SK-N-SH (cell line): ENCODE results near the gene RWDD2A. TPM values are rescaled to one million over a fixed set of nuclear protein-coding genes. Genes with fewer than 3 reads are reported as not detected.

Source experiments
- CTCF ChIA-PET: fragments of 300-600, 350-600 bp; formaldehyde crosslinking; extraction: SDS; loops from one replicate; lab custom pipeline; 2021; lab: Yijun Ruan, JAX
- POLR2A ChIA-PET: fragments of 350-600 bp; sonication (Branson Sonifier 250); formaldehyde crosslinking; extraction: SDS; loops from one replicate; lab custom pipeline; 2020; ENCODE audit warnings: antibody characterized with exemption, inconsistent platforms; lab: Yijun Ruan, JAX
- DNase-seq: peaks from one replicate; pipeline ENCODE4 v3.0.0; 2012
- H2AFZ ChIP-seq: fragments of 200-600 bp; sonication (generic); 2 replicates; pipeline ENCODE4 v1.8.1; 2016; ENCODE audit warnings: antibody characterized with exemption, mild to moderate bottlenecking, low read depth
- H3F3A ChIP-seq: fragments of 200-600 bp; sonication (generic); replicated peaks from 2 replicates; pipeline ENCODE3; 2016; ENCODE audit warnings: antibody characterized with exemption, mild to moderate bottlenecking; ENCODE audit not compliant: insufficient read depth
- H3K27ac ChIP-seq, 2 experiments: fragments of 200-500 bp in 1 of 2; fragments of 200-600 bp in 1 of 2; sonication (Bioruptor generic) in 1 of 2; sonication (generic), shearing (Covaris generic) in 1 of 2; 2 replicates each; pipeline versions ENCODE4 v1.5.1 to v1.6.1; 2014 to 2016; ENCODE audit warnings: low read depth in 2 of 2, inconsistent platforms in 1 of 2, low read length in 1 of 2, mild to moderate bottlenecking in 1 of 2, mixed read lengths in 1 of 2
- H3K27me3 ChIP-seq: fragments of 200-600 bp; sonication (generic), shearing (Covaris generic); 2 replicates; pipeline ENCODE4 v1.6.1; 2016; ENCODE audit warnings: mixed run types; ENCODE audit not compliant: insufficient read depth
- H3K36me3 ChIP-seq, 2 experiments: fragments of 200-500 bp in 1 of 2; fragments of 200-600 bp in 1 of 2; sonication (Bioruptor generic) in 1 of 2; sonication (generic) in 1 of 2; replicated peaks in 1 of 2; 2 replicates each; pipeline versions ENCODE3 to v1.5.1; 2014 to 2016; ENCODE audit warnings: low read length in 1 of 2, mild to moderate bottlenecking in 1 of 2; ENCODE audit not compliant: insufficient read depth in 2 of 2, control insufficient read depth in 1 of 2
- H3K4me1 ChIP-seq, 2 experiments: fragments of 200-500 bp in 1 of 2; fragments of 200-600 bp in 1 of 2; sonication (Bioruptor generic) in 1 of 2; sonication (generic), shearing (Covaris generic) in 1 of 2; 2 replicates each; pipeline versions ENCODE4 v1.5.1 to v1.6.1; 2014 to 2016; ENCODE audit warnings: low read depth in 1 of 2, low read length in 1 of 2, mixed run types in 1 of 2; ENCODE audit not compliant: insufficient read depth in 2 of 2, control insufficient read depth in 1 of 2
- H3K4me2 ChIP-seq: fragments of 200-600 bp; sonication (generic), shearing (Covaris generic); 2 replicates; pipeline ENCODE4 v1.6.1; 2017; ENCODE audit warnings: mixed run types
- H3K4me3 ChIP-seq, 2 experiments: fragments of 200-500 bp in 1 of 2; fragments of 200-600 bp in 1 of 2; sonication (Bioruptor generic) in 1 of 2; sonication (generic), shearing (Covaris generic) in 1 of 2; 2 replicates each; pipeline versions ENCODE4 v1.5.1 to v1.8.1; 2014 to 2016; ENCODE audit warnings: low read depth in 2 of 2, inconsistent platforms in 1 of 2, low read length in 1 of 2, mild to moderate bottlenecking in 1 of 2, mixed read lengths in 1 of 2, moderate library complexity in 1 of 2
- H3K79me2 ChIP-seq: fragments of 200-600 bp; sonication (generic); 2 replicates; pipeline ENCODE4 v1.8.1; 2017; ENCODE audit warnings: mild to moderate bottlenecking; ENCODE audit not compliant: insufficient read depth
- H3K9ac ChIP-seq: fragments of 200-600 bp; sonication (generic); 2 replicates; pipeline ENCODE4 v1.6.1; 2017; ENCODE audit warnings: mixed run types
- H3K9me2 ChIP-seq: fragments of 200-600 bp; sonication (generic); 2 replicates; pipeline ENCODE4 v1.6.1; 2017; ENCODE audit warnings: mixed run types
- H3K9me3 ChIP-seq: fragments of 200-600 bp; sonication (generic); 2 replicates; pipeline ENCODE4 v1.6.1; 2017; ENCODE audit warnings: mixed run types, mild to moderate bottlenecking, moderate library complexity
- H4K20me1 ChIP-seq: fragments of 200-600 bp; sonication (generic); 2 replicates; pipeline ENCODE4 v1.6.1; 2017; ENCODE audit warnings: mild to moderate bottlenecking, mixed run types; ENCODE audit not compliant: insufficient read depth
- ELF1 ChIP-seq: IDR thresholded peaks from 2 replicates; pipeline ENCODE4 v1.4.0; 2012
- FOSL2 ChIP-seq: IDR thresholded peaks from 2 replicates; pipeline ENCODE4 v1.4.0; 2012; ENCODE audit warnings: low read depth, mild to moderate bottlenecking, moderate library complexity, borderline replicate concordance
- MXI1 ChIP-seq: IDR thresholded peaks from 2 replicates; pipeline ENCODE4 v1.6.1; 2012; ENCODE audit warnings: mild to moderate bottlenecking, low read depth, low read length, improper control_type of control experiment
- PBX3 ChIP-seq: IDR thresholded peaks from 2 replicates; pipeline ENCODE4; 2012
- RCOR1 ChIP-seq: fragments of 150-350 bp; IDR thresholded peaks from 2 replicates; pipeline ENCODE4 v1.6.1; 2017; ENCODE audit warnings: antibody characterized with exemption, low read length
- SIN3A ChIP-seq: IDR thresholded peaks from 2 replicates; pipeline ENCODE4 v1.6.1; 2012; ENCODE audit warnings: low read depth, mild to moderate bottlenecking, low read length, moderate library complexity, borderline replicate concordance
- WGBS: methylation state at CpG from one replicate; pipeline ENCODE4 v1.1.6; 2017; ENCODE audit warnings: low lambda C conversion rate; 5-methylcytosine and 5-hydroxymethylcytosine counted together
- polyA plus RNA-seq, 3 experiments: library from polyadenylated mRNA; depleted of rRNA; stranded (reverse); fragments of >200 nt; gene quantifications; 2 replicates each; pipeline ENCODE4 v1.2.3, GENCODE V29; 2012

RWDD2A gene
- polyA plus RNA-seq, 1 of the 3 experiments (the other 2 are of a cell fraction): 3.4 TPM

DNA sequence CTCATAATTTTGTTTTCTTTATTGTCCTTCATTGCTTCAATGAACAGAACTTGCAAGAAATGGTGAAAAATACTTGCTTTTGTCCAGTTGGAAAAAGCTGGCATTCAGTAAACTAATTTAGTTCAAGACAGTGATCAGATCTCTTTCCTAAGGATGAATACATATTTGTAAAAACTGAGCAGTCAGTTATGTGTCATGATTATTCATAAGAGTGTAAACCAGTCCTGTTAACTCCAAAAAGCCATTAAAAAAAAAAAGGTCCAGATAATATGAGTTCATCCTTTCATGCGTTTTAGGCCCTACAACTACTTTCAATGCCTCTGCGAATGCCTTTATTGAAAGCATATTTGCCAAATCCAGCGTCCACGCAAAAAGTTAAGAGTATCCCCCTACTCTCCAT lies 701 bp upstream of the RWDD2A start:
- CTCF ChIA-PET: interaction anchor here (7.7 kb wide), 1 partner anchor 125 kb away, joined by 69 read pairs; the partner anchor contains the start of genes DOP1A and UBE3D
- Histone ChIP-seq H3K79me2 (peaks cover 61% of the 10 kb centered on the region), H3K9me3 (no peaks in the 10 kb centered on the region), H3K4me3 (peak overlapping the region; percentile 90 to 95), H3K27me3 (no peaks in the 10 kb centered on the region), H4K20me1 (peaks cover 24% of the 10 kb centered on the region), H3K36me3 (peaks cover 53 to 55% of the 10 kb centered on the region in 2 experiments), H3K9ac (peak overlapping the region; percentile 90), H3K27ac (peak overlapping the region; percentile 82 to 85; a peak in 3 of 4 replicates), H3F3A (peaks cover 4% of the 10 kb centered on the region), H3K4me2 (peak overlapping the region; percentile 90), H3K4me1 (peaks cover 5 to 8% of the 10 kb centered on the region in 2 experiments; a peak in 3 of 4 replicates)
- POLR2A ChIA-PET: no interaction called here
- WGBS: 1% methylated on average over 4 of the region's 4 CpGs
- DNase-seq: no peak
- TF ChIP-seq ELF1 (no peak), MXI1 (no peak), SIN3A (no peak), PBX3 (no peak)
- TF ChIP-seq, all 33 proteins: peak for 0
- no peaks in the 10 kb centered on the region for H3K9me2 ChIP-seq
- H2AFZ ChIP-seq: peak overlapping the region; percentile 89

DNA sequence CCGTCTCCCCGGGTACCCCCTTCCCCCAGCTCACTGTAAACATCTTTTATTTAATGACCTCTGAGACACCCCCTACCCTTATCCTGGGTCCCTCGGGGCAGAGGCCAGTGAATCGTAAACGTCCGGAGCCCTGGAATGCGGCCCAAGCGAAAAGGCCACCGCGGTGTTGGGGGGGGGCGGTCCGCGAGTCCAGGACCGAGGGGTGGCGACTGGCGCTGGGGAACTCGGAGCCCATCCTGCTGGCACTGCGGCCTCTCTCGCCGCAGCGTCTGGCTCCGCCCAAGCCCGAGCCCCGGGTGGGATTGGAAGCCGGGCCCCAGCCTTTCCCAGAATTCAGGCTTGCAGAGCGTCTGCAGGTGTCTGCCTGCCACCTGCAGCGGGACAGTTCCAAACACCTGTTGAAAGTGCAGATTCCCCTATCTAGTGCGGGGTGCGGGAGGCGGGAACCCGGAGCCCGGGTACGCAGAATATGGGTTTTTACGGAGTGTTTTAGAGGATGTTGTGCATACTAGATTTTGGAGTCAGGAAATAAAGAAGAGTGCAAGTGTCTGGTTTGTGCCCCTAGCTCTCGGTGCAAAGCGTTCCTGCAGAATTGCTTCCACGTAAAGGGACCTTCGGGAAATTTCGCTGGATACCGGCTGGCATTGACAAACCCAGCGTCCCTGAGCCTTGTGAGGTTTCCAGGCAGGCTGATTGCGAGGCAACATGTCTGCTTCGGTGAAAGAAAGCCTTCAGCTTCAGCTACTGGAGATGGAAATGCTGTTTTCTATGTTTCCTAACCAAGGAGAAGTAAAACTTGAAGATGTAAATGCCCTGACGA lies 800 bp downstream of the RWDD2A start:
- Histone ChIP-seq H3K27me3 (no peaks in the 10 kb centered on the region), H3K9ac (peak overlapping the region; percentile 90), H3K79me2 (peaks cover 46% of the 10 kb centered on the region), H3K9me3 (no peaks in the 10 kb centered on the region), H3K4me1 (peaks cover 8 to 17% of the 10 kb centered on the region in 2 experiments; a peak in 3 of 4 replicates), H3K36me3 (peaks cover 41 to 45% of the 10 kb centered on the region in 2 experiments), H3K4me2 (peak overlapping the region; percentile 90), H3K27ac (peak overlapping the region; percentile 82 to 85), H3K4me3 (peak overlapping the region; percentile 90 to 95), H4K20me1 (peaks cover 24% of the 10 kb centered on the region), H3F3A (peaks cover 18% of the 10 kb centered on the region), H3K9me2 (no peaks in the 10 kb centered on the region), H2AFZ (peak overlapping the region; percentile 89)
- ChIA-PET CTCF (interaction anchor here (0.6 to 7.7 kb wide), 6 partner anchors 13 to 434 kb away, joined by 3 to 69 read pairs (median 4); partner anchors contain the start of genes DOP1A and UBE3D), POLR2A (interaction anchor here (2.1 kb wide), 1 partner anchor 128 kb away, joined by 13 read pairs; the partner anchor contains the start of genes DOP1A and UBE3D)
- peak; percentile 87 for DNase-seq
- 9% methylated on average over 33 of the region's 44 CpGs for WGBS
- no peak for TF ChIP-seq FOSL2
- peak; percentile 30; the same call in 1 of the 2 replicates for TF ChIP-seq RCOR1
